ENCODE measurements around the gene KRT38.
"Not testable (repeated sequence)": the region's sequence is repeated elsewhere in the genome, so short reads cannot be mapped to it uniquely, and the experiment has no call there.

Gene KRT38

DNA sequence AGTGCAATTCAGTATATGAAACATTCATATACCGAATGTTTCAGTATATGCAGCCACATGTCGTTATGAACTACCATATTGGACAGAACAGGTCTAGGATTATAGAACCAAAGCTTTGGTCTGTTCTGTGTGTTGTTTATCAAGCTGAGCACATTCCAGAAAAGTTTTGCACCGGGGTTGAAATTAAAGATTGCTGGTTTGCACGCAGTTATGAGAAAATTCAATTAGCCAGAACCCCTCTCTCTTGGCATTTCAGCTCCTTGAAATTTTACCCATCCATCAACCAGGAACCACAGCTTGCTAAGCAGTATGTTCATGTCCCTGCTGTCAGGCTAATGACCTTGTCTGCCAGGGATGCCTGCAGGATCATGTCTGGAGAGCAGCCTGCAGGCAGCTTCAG is 16.9 kb upstream of the KRT38 start:
- no peak for DNase-seq

- DNase-seq: no peak
Measured at GRCh38 chr17:41456204-41456603, 15.4 kb upstream of the KRT38 start.

DNA sequence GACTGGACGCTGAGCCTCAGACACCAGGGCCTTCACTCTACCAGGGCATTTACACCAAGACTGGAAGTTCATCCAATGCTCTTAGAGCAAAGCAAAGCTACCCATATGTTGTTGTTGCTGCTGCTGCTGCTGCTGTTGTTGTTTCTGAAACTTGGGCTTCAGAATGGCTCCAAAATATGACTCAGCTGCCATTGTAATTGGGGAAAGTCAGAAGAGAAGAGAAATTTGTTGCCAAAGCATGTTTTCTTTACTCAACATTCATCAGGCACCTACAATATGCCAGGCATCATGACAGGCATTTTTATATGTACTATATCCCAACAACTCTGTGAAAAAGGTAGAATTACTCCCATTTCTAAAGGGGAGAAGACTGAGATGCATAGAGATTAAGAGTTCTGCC is 14.5 kb upstream of the KRT38 start:
- no peak for DNase-seq

DNA sequence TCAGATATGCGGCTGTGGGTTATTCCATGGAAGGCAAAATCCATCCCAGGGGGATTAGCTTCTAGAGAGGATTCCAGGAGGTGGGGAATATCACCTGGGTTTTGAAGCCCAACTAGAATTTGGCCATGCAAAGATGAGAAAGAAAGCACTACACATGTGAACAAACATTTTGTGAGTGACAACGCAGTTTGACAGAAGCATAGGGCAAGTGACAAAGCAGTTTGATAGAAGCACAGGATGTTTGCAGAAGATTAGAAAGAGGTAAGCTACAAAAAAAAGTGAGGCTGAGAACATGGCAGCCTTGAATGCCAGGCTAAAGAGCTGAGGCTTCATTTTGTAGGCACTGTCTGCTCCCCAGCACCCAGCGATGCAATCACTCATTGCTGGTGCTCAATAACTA is 12.3 kb upstream of the KRT38 start:
- no peak for DNase-seq

GRCh38 chr17:41452281-41452680 is 11.5 kb upstream of the KRT38 start:
- DNase-seq: no peak

- no peak for DNase-seq
Measured at GRCh38 chr17:41451154-41451728, 10.5 kb upstream of the KRT38 start.

DNA sequence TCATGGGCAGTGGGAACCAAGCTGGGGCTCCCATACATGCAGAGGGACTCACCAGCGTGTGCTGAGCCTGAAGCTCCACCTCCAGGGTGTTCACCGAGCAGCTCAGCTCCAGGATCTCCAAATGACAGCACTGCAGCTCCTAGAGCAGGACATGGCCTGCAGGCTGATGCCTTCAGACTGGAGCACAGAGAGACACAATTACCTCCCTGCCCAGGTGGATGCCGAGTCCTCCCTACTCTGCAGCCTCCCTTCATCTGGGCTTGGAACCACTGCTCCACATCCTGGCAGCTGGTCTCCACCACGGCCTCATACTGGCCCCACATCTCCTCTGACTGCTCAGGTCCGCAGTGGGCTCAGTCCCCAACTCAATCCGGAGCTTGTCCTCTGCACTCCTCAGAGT is 8.2 kb upstream of the KRT38 start:
- no peak for DNase-seq

DNA sequence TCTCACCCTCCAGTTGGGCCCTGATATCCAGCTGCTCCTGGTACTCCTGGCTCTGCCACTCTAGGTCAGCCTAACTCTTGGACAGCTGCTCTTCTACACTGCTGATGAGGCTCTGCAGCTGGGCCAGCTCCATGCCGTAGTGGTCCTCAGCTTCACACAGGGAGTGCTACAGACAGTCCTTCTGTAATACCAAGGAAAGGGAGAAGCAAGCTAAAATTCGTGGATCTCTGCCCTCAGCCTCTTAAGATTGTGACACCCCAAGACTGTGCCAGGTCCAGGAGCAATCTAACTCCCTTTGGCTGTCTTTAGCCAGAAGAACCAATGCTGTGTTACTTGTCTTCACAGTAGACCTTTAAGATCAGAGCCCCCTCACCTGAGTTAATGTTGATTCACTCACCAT is 7.7 kb upstream of the KRT38 start:
- no peak for DNase-seq

DNA sequence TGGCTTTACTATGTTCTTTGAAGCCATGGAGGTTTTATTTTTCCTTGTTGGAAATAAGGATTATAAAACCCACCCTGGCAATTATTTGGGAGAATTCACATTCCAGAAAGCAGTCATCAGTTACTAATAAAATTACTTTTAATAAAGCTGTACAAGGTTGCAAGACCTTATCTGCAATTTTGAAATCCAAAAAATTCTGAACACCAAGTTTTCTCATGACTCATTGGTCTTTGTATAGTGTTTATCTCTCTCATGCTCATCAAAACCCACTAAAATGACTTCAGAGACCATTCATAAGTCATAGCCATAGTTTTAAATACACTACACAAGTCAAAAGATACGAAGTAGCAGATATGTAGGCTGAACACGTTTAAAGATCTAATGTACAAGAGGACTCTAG is 6.0 kb upstream of the KRT38 start:
- no peak for DNase-seq

DNA sequence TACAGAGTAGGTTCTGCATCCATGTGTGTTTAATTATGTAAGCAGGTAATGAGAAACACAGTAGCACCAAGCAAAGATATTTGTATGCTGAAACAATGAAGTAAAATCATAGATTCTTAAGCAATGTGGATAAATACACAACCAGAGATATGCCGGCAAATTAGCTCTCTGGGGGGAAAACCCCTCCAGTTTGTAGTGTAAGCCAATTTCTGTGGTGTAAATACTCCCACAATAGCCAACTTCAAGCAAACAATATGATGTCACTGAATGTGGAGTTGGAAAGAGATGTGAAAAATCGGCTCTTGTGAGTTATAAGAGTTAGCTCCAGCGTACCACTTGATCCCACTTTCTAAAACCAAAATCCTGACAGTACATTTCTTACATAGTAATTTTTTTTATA is 3.9 kb upstream of the KRT38 start:
- DNase-seq: no peak

DNA sequence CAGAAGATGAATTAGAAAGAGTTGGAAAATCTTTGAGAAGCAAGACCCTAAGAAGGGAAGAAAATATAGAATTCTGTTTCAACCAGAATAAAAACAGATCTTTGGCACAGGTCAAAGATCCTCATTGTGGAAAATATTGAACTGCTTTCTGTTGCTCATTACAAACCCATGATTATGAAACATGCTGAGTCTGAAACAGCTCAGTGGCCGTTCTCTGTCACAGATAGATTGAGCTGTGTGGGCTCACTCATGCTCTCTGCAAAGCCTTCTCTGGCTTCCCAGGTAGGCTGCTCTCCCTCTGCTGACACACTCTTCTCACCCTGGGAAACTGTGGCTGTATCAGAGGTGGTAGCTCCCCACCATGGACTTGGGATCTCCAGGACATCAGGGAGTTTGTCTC is 3.4 kb upstream of the KRT38 start:
- no peak for DNase-seq

GRCh38 chr17:41442739-41443138 is 2.0 kb upstream of the KRT38 start:
- no peak for DNase-seq

DNA sequence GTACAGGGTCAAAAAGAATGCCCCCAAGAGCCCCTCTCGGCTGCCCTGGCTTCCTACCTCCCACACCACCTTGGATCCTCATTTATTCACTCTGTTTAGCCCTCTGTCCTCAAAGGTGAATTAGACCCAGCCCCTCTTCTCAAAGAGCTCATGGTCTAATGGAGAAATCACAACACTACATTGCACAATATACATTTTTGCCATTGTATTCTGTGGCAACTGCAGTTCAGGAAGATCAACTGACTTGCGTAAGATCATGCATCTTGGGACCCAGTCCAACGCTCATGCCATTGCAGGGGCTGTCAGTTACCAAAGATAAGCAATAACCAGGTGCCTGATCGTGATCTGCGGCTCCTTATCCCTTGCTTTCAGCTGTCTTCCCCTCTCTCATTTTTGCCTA is 1.4 kb downstream of the KRT38 start:
- no peak for DNase-seq

GRCh38 chr17:41437769-41438168 is 3.0 kb downstream of the KRT38 start:
- DNase-seq: no peak

DNA sequence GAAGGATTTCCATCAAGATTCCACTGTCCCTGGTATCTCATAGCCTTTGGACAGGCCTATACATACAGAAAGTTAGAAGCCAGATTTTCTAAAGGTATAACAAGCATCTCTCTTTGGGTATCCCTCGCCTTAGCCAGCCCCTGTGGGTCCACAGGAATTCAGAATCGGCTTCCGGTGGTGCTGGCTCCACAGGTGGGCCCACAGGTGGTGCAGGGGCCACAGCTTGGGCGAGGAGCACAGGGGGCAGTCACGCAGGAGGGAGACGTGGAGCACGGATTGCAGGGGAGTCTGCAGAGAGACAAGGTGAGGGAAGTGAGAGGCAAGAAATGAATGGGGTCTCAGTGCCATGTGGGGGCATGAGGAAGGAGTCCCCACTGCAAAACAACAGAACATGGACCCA is 3.5 kb downstream of the KRT38 start:
- DNase-seq: no peak

DNA sequence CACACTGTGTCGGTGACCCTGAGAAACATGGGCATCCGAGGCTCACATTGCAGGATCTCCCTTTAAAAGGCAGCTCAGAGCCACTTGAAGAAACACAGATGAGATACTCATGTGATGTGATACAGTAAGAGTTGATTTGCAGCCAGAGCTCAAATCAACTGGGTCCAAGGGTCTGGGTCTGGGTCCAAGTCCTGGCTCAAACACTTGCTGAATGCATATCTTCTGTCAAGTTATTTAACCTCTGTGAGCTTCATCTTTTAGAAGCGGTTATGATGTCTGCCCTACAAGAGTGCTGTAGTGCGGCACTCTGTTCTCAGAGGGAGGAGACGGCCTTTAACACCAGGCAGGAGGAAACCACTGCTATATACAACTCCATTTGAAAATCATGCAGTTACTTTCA is 6.4 kb downstream of the KRT38 start:
- DNase-seq: no peak

DNA sequence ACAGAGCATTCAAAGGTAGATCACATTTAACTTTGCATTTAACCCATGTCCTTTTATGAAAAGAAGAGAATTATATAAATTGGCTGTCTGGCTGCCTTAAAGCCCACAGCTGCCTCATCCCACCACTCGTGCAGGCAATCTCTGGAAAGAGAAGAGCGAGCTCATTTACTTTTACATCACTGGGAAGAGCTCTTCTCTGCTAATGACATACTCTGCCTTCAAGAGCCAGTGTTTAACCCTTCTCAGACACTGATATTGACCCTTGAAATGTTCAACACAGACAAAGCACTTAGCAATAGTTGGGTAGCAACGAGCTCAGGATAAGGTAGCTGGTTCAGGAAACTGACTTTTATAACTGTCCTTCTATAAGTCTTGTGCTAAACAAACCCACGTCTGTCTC is 6.8 kb downstream of the KRT38 start:
- DNase-seq: no peak

DNA sequence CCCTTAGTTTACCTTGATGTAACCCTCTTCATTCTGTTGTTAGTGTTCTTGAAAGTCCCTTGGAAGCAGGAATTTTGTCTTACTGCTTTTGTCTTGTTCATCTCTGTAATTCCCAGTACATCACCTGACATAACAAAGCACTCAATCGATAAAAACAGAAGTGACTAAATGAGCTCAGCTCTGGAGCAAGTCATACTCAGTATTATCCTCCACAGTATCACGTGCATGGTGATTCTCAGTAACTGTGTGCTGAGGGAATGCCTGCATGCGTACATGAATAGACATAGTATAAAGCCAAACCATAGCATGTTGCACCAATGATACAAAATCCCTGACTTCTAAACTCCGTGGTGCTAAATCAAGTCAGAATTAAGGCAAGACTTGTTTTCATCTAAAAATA is 7.2 kb downstream of the KRT38 start:
- no peak for DNase-seq

- DNase-seq: not testable (repeated sequence)
Measured at GRCh38 chr17:41430376-41430775, 10.4 kb downstream of the KRT38 start.

GRCh38 chr17:41429667-41430066 is 11.1 kb downstream of the KRT38 start:
- DNase-seq: no peak

- no peak for DNase-seq
Measured at GRCh38 chr17:41428591-41429291, 12.0 kb downstream of the KRT38 start.

DNA sequence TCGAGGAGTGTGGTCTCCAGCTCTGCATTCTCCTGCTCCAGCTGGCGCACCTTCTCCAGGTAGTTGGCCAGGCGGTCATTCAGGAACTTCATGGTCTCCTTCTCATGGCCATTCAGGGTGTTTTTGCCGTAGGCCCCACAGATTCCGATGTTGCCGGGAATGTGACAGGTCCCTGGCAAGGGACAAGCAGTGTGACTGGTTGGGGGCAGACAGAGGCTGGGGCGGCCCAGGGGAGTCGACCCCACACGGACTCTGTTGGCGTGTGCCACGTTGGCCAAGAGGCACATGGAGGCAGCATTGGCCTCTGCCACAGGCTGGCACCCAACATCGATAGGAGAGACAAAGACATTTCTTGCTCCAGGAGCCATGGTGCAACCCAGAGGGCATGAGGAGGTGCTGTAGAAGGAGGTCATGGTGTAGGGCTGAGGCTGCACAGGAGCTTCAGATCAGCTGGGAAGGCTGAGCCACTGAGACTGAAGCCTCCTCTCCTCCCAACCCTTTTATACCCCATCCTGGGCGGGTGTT is 16.6 kb downstream of the KRT38 start, which contains the start of gene KRT37:
KRT37 (minus strand) TSS at position 475 of the 525 bp plus-strand sequence; CDS start at position 413, 62 bp downstream.
- DNase-seq: no peak

DNA sequence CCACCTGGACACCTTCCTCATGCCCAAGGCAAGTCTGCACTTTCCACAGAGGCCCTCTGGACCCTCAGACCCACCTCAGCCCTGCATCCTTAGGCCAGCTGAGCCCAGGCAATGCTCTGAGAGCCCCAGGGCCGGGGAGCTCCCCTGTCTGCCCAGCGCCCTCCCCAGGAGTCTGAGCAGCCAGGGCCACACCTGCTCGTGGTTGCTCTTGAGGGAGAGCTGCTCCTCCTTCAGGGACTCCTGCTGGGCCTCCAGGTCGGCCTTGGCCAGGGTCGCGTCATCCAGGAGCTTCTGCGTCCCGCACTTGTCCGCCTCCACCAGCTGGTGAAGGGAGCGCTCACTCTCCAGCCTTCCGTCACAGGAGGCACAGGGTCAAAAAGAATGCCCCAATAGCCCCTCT is 18.2 kb downstream of the KRT38 start:
- DNase-seq: not testable (repeated sequence)

GRCh38 chr17:41421617-41422016 is 19.2 kb downstream of the KRT38 start:
- no peak for DNase-seq

- DNase-seq: no peak
Measured at GRCh38 chr17:41421116-41421515, 19.7 kb downstream of the KRT38 start.
